ENCODE results near the gene KIAA0232. TPM values are rescaled to one million over a fixed set of nuclear protein-coding genes. Genes with fewer than 3 reads are reported as not detected.
"Not testable (repeated sequence)": the region's sequence is repeated elsewhere in the genome, so short reads cannot be mapped to it uniquely, and the experiment has no call there.

KIAA0232 gene
- total and polyA plus RNA-seq, 9 of the 15 experiments (the other 6 are each of a cell fraction or from before 2014, with no cell fraction given), result 3.5 to 17.4 (median 13.0) TPM

DNA sequence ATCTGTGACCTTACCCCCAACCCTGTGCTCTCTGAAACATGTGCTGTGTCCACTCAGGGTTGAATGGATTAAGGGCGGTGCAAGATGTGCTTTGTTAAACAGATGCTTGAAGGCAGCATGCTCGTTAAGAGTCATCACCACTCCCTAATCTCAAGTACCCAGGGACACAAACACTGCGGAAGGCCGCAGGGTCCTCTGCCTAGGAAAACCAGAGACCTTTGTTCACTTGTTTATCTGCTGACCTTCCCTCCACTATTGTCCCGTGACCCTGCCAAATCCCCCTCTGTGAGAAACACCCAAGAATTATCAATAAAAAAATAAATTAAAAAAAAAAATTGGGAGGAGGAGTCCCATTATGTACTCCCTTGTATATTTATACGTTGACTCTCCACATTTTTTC, 26.2 kb upstream of the KIAA0232 start:
- POLR2A ChIA-PET; FAIRE-seq; H4K20me1 ChIP-seq (replicated peaks; ENCODE audit: control insufficient read depth, insufficient read depth, low read length); H3K27me3 ChIP-seq (ENCODE audit: control insufficient read depth in 2 of 2, insufficient read depth in 2 of 2, low read length in 2 of 2); CTCF ChIA-PET (ENCODE audit: low intra/inter-chr PET ratio); BruUV-seq (replicated peaks); DNase-seq (ENCODE audit: extremely low read depth in 1 of 4, low spot score in 3 of 4); H3K79me2 ChIP-seq (ENCODE audit: control insufficient read depth, insufficient read depth, low read length); H3K9me3 ChIP-seq (replicated peaks; ENCODE audit: control insufficient read depth, insufficient read depth, low read depth, low read length); H3K4me2 ChIP-seq (ENCODE audit: insufficient read depth, low read length); intact Hi-C loops (cut with micrococcal nuclease); H3K4me3 ChIP-seq; in situ Hi-C loops (cut with MboI); ATAC-seq; H3K36me3 ChIP-seq (ENCODE audit: control insufficient read depth, insufficient read depth, low read length); H3K9me1 ChIP-seq (ENCODE audit: control insufficient read depth, insufficient read depth, low read length): not testable (repeated sequence)
- peaks cover 37 to 38% of the 10 kb centered on the region in 2 experiments for H3K4me1 ChIP-seq (replicated peaks in 1 of 2; ENCODE audit: control insufficient read depth in 2 of 2, insufficient read depth in 2 of 2, low read length in 2 of 2)
- H2AFZ ChIP-seq (ENCODE audit: low read depth, low read length), result peak overlapping the region; percentile 47; the same call in 1 of the 2 replicates
- peak overlapping the region in 1 of 2 experiments; percentile 2; a peak in 1 of 4 replicates for H3K9ac ChIP-seq (ENCODE audit: insufficient read depth in 1 of 2, low read depth in 2 of 2, low read length in 2 of 2)
- TF ChIP-seq DPF2 (IDR thresholded peaks at IDR 0.05), result peak; percentile 73
- TF ChIP-seq CBFA2T2 (conservative IDR thresholded peaks at IDR 0.05), result peak; percentile 54
- peak; percentile 69 for TF ChIP-seq ARID1B (IDR thresholded peaks at IDR 0.05)
- TF ChIP-seq CBFA2T3 (IDR thresholded peaks at IDR 0.05), result peak; percentile 76
- peak; percentile 73 for TF ChIP-seq SOX6 (IDR thresholded peaks at IDR 0.05)
- peak; percentile 55 for TF ChIP-seq TAL1 (IDR thresholded peaks at IDR 0.05)
- TF ChIP-seq FOXK2 (conservative IDR thresholded peaks at IDR 0.05 in 1 of 2, IDR thresholded peaks at IDR 0.05 in 1 of 2; ENCODE audit: low read depth in 2 of 2), result peak in 1 of 2 experiments; percentile 66; a peak in 1 of 4 replicates
- TF ChIP-seq, protein P1, sequence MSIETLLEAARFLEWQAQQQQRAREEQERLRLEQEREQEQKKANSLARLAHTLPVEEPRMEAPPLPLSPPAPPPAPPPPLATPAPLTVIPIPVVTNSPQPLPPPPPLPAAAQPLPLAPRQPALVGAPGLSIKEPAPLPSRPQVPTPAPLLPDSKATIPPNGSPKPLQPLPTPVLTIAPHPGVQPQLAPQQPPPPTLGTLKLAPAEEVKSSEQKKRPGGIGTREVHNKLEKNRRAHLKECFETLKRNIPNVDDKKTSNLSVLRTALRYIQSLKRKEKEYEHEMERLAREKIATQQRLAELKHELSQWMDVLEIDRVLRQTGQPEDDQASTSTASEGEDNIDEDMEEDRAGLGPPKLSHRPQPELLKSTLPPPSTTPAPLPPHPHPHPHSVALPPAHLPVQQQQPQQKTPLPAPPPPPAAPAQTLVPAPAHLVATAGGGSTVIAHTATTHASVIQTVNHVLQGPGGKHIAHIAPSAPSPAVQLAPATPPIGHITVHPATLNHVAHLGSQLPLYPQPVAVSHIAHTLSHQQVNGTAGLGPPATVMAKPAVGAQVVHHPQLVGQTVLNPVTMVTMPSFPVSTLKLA (conservative IDR thresholded peaks at IDR 0.05), result peak in 1 of 2 experiments; percentile 48; a peak in 2 of 4 replicates
- TF ChIP-seq SMARCA4 (IDR thresholded peaks at IDR 0.05), result peak; percentile 35; the same call in 1 of the 2 replicates
- peak; percentile 14 to 40; a peak in 1 of 4 replicates for TF ChIP-seq KDM1A (IDR thresholded peaks at IDR 0.05)
- TF ChIP-seq NR2C1 (IDR thresholded peaks at IDR 0.05), result 0 out of 2 replicates have a peak, but pooled peaks have one; percentile 10
- 0 out of 2 replicates have a peak, but pooled peaks have one; percentile 6 for TF ChIP-seq NR2C1 (tag; IDR thresholded peaks at IDR 0.05)
- TF ChIP-seq HDAC2 (IDR thresholded peaks at IDR 0.05), result peak; percentile 24; the same call in 1 of the 2 replicates
- peak; percentile 33; the same call in 1 of the 2 replicates for TF ChIP-seq L3MBTL2 (IDR thresholded peaks at IDR 0.05)
- TF ChIP-seq EP400 (IDR thresholded peaks at IDR 0.05), result peak; percentile 29; the same call in 1 of the 2 replicates
- TF ChIP-seq SMARCE1 (IDR thresholded peaks at IDR 0.05), result peak; percentile 67
- TF ChIP-seq NCOR1 (IDR thresholded peaks at IDR 0.05), result 0 out of 2 replicates have a peak, but pooled peaks have one; percentile 29
- 3% methylated on average over 2 of the region's 6 CpGs for WGBS (ENCODE audit: insufficient coverage, low coverage, missing lambda C conversion rate)
- H3K27ac ChIP-seq (ENCODE audit: extremely low read depth, low read depth, low read length), result 0 out of 3 replicates have a peak overlapping the region, but pooled peaks have one; percentile 3

All from K562 (cell line).